HFF-Myc (cell line): Measurements from ENCODE around the gene HOATZ.
A peak's percentile ranks its signal among the peaks of the same experiment; 100 is the strongest.

Experiments used
- DNase-seq: peaks from one replicate; pipeline ENCODE4 v3.0.0-alpha.2; 2011; ENCODE audit warnings: low read depth; ENCODE audit errors: extremely low read depth
- H3K4me3 ChIP-seq: replicated peaks from 2 replicates; pipeline ENCODE4 v1.5.1; 2011; ENCODE audit warnings: low read depth, mild to moderate bottlenecking, control low read depth, low read length
- TF ChIP-seq, protein P1 (sequence below): IDR thresholded peaks from 2 replicates; pipeline ENCODE4 v1.5.1; 2012; ENCODE audit warnings: mild to moderate bottlenecking, low read depth, low read length, control low read depth; ENCODE audit errors: missing control alignments

The HOATZ gene

DNA sequence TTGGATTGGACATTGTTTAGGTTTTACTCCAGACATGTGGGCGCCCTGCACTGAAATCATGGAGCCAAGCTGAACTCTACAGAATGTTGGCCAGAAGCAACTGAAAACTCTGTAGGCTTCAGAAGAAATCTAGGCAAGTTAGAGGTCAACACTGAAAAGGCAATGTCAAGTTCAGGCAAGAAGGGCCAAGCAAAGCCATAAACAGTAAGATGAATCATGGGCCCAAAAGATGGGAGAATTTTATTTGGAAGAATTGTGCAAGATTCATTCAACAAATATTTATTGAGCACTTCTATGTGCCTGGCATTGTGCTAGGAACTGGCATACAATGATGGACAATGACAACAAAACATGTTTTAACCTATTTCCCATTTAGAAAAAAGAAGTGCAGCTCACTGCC lies 10.9 kb downstream of the HOATZ start:
- TF ChIP-seq, protein P1, sequence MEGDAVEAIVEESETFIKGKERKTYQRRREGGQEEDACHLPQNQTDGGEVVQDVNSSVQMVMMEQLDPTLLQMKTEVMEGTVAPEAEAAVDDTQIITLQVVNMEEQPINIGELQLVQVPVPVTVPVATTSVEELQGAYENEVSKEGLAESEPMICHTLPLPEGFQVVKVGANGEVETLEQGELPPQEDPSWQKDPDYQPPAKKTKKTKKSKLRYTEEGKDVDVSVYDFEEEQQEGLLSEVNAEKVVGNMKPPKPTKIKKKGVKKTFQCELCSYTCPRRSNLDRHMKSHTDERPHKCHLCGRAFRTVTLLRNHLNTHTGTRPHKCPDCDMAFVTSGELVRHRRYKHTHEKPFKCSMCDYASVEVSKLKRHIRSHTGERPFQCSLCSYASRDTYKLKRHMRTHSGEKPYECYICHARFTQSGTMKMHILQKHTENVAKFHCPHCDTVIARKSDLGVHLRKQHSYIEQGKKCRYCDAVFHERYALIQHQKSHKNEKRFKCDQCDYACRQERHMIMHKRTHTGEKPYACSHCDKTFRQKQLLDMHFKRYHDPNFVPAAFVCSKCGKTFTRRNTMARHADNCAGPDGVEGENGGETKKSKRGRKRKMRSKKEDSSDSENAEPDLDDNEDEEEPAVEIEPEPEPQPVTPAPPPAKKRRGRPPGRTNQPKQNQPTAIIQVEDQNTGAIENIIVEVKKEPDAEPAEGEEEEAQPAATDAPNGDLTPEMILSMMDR: no peak
- H3K4me3 ChIP-seq: no peak overlapping the region
- DNase-seq: no peak

DNA sequence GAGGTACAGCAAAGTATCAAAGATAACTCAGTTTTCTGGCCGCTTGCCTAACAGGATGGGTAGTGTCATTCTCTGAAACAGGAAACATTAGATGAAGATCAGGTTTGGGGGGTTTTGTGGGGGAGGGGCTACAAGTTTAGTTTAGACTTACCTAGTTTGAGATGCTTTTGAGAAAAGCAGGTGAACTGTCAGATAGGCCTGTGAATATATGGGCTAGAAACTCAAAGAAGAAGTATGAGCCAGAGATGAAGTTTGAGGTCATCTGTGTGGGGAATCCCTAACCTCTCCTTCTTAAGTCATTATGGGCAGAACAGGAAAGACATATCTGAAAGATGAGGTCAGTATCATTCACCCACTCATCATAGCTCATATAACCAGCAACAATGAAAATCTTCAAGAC lies 11.9 kb downstream of the HOATZ start:
- no peak for DNase-seq
- H3K4me3 ChIP-seq: no peak overlapping the region
- TF ChIP-seq, protein P1: no peak

DNA sequence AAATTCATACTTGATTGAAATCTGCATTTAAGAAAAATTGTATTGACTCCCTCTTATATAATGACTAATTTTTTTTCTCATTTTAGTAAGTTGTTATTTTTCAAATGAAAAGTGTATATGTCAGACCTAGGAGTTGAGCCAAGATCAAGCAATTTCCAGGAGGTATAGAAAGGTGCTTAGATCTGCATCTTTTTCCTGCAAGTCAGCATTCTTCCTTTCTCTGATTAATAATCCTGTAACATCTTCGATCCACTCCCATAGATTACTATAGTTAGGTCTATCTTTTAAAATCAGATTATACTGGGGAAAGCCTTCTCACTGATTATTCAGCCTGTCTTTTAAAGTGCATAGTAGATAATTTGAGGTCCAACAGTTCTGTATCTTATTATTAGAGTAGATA lies 12.7 kb downstream of the HOATZ start:
- TF ChIP-seq, protein P1: no peak
- H3K4me3 ChIP-seq: no peak overlapping the region
- DNase-seq: no peak

DNA sequence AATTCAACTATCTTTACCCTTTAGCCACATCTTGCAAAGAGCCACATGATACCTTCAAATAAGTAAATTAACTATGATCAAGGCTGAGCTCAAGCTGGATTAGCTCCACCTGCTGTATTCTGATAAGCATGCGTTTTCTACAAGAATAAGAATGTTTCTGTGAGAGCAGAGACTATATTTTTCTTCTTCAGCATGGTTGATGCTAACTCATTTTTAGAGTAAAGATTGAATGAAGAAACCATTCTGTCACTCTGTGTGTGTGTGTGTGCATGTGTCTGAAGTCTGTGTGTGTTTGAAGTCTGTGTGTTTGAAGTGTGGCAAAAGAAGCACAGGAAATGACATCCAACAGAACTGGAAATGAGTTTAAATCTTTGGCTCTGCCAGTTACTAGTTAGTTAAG lies 14.0 kb downstream of the HOATZ start:
- no peak overlapping the region for H3K4me3 ChIP-seq
- no peak for DNase-seq

DNA sequence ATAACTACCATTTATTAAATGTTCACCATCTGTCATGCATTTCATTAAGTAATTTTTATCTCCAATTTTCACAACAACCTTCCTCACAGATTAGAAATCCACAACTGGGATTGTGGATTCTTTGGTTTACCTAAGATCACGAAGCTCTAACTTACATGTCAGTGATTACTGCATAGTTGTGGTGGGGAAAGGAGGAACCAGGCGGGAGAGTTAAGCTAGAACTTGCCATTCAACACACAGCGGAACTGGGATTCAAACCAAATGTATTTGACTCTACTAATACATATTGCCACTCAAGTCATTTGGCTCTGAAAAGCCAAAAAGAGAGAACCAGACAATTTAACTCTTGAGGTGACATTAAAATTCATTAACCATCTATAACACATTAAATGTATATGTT lies 15.5 kb downstream of the HOATZ start:
- no peak overlapping the region for H3K4me3 ChIP-seq
- no peak for DNase-seq
- TF ChIP-seq, protein P1: no peak

More for the DNA sequence above, 14.0 kb downstream of the HOATZ start:
- TF ChIP-seq, protein P1: peak; percentile 12

DNA sequence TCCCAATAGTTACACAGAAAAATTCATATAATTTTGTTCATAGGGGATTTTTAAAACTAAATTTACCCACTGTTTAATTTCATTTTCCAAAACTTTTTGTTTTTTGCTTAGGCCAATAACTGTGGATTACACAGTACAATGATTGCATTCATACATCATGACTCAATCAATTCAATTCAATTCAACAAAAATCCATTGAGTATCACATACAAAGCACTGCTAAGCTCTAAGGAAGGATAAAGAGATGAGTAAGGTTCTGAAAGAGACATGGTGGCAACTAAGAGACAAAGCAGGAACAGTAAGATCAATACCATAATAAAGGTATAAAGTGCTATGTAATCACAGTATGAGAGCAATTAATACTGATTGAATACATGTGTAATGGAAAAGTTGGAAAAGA lies 16.6 kb downstream of the HOATZ start:
- H3K4me3 ChIP-seq: no peak overlapping the region
- TF ChIP-seq, protein P1: no peak
- DNase-seq: no peak

DNA sequence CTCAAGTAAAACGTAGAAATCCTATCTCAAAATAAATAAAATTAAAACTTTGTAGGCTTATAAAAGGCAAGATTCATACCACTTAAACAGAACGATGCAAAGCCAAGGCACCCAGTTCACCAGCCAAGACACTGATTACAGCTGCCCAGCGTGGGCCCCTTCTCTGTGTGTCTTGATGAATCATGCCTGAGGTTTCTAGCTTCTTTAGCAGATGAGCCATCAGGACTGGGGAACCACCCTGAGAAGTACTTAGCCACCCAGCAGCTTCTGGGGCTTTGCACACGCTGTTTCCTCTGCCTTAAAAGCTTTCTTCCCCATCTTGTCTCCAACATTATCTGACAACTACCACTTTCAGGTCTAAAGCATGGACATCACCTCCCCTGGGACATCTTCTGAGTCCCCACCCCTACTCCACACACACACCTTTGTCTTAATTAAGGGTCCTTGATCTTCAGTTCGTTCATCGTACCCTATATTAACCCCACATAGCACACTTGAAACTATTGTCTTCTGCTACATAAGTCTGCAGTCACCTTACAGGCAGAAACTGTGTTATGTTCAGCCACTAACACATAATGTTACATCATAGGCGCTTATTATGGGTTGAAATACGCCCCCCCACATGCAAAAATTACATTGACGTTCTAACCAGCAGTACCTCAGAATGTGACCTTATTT lies 17.2 kb downstream of the HOATZ start:
- TF ChIP-seq, protein P1: no peak
- peak; percentile 57 for DNase-seq

More for the DNA sequence above, 17.2 kb downstream of the HOATZ start:
- no peak overlapping the region for H3K4me3 ChIP-seq
